ENCODE data around the gene TMED8.

- no peak for TF ChIP-seq CTCF (conservative IDR thresholded peaks at IDR 0.05)
- TF ChIP-seq EZH2 (IDR thresholded peaks at IDR 0.05; ENCODE audit: low read depth), result no peak
Observed at GRCh38 chr14:77324289-77324688, 52.6 kb downstream of the TMED8 start.

Data from PC-9 (cell line).